Stimulated activated CD8-positive, alpha-beta memory T cell treated with anti-CD3 and anti-CD28 coated beads, Interleukin-4, amount 100 ng/mL, for 24 hours (primary cell): ENCODE measurements around the gene SPINDOC.
"Not testable (repeated sequence)": the region's sequence is repeated elsewhere in the genome, so short reads cannot be mapped to it uniquely, and the experiment has no call there.

Experiments
- DNase-seq: peaks from one replicate; pipeline ENCODE4 v3.0.0-alpha.2; 2020; ENCODE audit warnings: low read depth

Gene SPINDOC, protein sequence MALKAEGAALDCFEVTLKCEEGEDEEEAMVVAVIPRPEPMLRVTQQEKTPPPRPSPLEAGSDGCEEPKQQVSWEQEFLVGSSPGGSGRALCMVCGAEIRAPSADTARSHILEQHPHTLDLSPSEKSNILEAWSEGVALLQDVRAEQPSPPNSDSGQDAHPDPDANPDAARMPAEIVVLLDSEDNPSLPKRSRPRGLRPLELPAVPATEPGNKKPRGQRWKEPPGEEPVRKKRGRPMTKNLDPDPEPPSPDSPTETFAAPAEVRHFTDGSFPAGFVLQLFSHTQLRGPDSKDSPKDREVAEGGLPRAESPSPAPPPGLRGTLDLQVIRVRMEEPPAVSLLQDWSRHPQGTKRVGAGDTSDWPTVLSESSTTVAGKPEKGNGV

DNA sequence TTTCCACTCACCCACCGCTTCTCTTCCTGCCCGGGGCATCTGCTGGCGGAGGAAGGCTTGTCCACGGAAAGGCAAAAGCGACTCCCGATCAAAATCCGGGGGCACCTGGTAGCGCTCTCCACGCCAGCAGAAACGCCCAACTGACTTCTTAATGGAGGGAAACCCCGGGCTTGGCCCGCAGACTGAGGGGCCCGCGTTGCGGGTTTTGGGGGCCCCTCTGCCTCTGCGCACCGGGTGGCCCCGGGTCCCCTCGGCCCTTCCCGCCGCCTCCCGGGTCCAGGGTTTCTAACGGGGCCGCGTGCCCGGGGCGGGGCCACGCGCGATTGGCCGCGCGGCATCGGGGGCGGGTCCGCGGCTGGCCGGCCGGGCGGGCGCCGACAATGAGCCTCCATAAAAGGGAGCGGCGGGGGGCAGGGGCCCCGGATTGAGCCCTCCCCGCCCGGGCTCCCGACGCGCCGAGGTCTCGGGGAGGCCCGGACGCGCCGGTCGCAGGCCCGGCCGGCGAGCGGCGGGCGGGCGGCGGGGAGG is at the start of gene SPINDOC:
TSS of gene SPINDOC (plus strand) at position 422 of the 528 bp plus-strand sequence. CDS start 231 bp downstream, outside the sequence.
- DNase-seq = peak; percentile 67

DNA sequence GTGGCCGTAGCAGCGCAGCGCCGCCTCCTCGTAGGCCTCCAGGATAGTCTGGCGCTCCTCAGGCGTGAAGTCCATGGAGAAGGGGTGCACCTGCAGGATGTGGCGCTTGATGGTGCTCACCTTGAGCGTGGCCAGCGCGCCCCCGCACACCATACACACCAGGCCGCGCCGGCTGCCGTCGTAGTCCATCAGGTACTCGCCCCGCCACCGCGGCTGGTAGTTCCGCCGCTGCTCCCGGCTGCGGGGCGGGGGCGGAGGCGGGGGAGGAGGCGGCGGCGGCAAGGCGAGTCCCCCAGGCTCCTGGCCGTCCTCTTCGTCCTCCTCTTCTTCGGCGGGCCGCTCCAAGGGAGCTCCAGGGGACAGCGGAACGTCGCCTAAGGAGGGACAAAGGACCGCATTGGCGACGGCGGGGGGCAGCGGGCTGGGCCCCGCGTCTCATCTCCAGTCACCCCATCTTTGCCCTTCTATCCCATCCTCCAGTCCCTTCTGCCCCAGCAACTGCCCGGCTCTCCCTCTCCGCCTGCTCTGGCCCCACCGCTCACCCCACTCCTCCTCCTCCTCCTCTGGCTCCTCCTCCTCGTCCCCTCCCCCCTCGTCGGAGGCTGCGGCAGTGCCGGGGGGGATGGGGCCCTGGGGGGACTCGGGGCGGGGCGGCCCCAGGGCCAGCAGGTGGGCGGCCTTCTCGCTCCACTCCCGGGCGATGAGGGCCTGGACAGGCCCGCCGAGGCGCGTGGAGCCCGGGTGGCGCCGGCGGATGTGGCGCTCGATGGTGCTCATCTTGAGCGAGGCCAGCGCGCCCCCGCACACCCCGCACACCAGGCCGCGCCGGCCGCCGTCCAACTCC is 49.5 kb upstream of the SPINDOC start:
- no peak for DNase-seq

DNA sequence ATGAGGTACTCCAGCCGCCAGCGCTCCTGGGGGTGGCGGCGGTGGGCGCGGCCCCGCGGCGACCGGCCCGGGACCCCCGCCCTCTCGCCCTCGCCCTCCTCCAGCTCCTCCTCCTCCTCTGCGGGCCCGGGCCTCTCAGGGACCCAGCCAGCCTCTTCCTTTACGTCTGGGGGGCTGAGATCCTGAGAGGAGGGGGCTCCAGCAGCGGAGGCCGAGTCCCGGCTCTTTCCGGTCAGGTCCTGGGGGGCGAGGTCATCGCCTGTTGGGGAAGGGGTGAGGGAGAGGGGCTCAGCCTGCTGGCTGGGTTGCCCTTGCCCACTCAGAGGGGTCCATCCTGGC is 48.9 kb upstream of the SPINDOC start:
- no peak for DNase-seq

DNA sequence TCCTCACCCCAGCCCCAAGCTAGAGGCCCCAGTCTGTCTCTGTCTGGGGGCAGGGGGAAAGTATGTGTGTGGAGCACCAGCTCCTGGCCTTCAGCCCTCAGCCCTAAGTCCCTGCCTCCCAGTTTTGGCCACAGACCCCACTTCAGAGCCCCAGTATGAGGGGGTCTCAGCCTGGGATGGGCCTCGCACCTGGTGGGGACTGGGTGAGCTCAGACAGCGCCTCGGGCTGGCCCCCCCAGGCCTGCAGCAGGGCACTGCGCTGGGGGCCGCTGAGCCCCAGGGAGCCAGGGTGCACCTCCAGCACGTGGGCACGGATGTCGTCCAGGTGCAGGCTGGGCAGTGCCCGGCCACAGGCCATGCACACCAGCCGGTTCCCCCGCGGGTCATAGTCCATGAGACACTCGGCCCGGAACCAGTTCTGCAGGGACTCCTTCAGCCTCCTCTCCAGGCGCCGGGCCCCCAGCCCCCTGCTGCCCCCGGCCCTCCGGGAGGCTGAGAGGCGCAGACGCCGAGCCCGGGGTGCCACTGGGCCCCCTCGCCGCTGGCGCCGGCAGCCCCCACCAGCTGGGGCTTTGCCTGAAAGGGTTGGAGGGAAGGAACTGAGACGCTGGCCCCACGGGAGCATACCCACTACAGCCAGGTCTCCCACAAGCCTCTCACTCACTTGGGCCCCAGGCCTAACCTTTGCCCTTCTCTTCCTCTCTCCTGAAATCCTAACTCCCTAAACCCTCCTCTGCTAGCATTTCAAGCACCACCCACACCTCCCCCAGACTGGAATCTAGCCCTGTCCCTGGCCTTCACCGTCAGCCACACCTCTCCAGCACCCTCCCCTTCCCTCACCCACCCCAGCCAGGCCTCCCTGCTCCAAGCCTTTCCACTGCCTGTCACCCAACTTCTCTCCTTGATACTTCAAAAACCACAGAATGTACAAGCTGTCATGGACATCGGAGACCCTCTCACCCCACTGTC is 48.3 kb upstream of the SPINDOC start:
- DNase-seq = no peak

DNA sequence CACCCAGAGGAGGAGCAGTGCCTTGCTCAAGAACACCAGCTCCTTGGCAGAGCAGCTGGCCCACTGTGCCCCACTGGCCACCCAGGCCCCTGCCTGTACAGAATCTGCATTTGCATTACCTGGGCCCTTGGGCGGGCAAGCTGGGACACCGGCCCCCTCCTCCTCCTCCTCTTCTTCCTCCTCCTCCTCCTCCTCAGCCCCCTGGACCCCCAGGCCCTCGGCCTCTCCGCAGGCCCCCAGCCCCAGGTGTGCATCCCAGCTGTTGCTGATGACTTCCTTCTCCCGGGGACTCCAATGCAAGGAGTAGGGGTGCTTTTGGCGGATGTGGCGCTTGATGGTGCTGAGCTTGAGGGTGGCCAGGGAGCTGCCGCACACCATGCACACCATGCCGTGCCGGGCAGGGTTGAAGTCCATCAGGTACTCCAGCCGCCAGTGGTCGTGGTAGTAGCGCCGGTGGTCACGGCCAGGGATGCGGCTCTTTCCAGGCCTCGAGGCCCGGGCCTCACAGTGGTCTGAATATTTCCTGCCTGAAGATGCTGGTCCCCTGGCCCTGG is 47.5 kb upstream of the SPINDOC start:
- no peak for DNase-seq

DNA sequence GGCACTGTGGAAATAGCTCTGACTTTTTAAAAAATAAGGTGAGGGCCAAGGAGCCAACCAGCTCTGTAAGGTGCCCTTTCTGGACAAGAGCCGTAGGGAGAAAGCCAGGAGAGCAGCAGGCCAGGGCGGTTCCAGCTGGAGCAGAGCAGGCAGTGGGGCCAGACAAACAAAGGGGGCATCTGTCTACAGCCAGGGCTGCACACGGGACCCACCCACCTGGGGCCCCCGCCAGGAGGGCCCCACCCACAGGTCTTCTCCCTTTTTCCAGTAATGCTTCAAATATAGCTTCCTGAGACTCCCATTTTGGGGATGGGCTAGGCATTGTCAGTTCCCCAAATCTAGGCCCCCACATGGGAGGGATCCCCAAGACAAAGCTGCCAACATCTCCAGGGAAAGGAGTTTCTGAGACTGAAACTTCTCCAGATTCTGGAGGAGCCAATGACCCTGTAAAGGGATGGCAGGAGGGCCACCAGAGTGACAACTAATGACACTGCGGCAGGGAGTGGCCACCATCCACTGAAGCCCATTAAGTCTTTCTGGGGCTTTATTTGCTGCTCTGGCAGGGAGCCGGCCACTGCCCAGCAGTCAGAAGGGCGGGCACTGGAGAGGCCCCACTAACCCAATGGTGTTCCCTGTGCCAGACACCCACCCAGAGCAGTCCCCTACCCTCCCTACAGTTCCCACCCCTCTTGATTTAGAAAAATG is 46.6 kb upstream of the SPINDOC start:
- DNase-seq = no peak

DNA sequence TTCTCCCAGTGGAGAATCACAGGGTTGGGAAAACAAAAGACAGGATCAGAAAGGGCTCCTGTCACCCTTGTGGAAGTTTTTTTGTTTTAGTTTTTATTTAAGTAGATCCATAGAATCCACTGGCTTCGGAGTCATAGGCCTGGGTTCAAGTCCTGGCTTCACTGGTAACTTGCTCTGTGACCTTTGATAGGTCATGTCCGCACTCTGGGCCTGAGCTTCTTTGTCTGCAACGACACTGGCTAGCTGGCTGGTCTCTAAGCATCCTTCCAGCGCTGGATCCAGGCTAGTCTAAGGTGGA is 46.0 kb upstream of the SPINDOC start:
- no peak for DNase-seq

DNA sequence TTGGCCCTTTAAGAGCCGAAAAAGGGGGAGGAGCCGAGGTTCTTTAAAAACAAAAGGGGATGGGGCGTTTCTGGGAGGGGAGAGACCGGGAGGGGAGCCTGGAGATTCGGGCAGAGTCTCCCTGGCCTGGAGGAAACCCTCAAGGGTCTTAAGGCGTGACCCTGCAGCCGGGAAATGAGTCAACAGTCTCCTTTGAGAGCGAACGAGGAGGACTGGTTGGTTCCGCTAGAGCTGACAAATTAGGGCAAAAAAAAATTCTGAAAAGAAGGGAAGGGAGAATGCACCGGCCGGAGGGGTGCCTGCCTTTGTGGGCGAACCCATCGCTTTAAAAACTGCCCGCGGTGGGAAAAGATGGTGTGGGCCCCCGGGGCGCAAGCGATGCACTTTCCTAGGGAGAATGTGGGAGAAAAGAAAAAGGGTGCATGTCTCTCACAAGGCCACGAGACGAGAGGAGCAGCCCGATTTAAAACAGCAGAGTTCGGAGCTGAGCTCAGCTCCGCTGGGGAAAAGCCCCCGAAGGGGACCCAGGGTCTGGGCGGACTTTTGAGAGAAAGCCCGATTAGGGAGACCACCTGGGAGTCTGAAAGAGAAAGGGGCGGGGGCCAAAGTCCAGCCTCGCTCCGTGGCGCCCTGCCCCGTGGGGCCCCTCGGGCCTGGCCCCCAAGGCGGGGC is 45.6 kb upstream of the SPINDOC start:
- DNase-seq = peak; percentile 15

DNA sequence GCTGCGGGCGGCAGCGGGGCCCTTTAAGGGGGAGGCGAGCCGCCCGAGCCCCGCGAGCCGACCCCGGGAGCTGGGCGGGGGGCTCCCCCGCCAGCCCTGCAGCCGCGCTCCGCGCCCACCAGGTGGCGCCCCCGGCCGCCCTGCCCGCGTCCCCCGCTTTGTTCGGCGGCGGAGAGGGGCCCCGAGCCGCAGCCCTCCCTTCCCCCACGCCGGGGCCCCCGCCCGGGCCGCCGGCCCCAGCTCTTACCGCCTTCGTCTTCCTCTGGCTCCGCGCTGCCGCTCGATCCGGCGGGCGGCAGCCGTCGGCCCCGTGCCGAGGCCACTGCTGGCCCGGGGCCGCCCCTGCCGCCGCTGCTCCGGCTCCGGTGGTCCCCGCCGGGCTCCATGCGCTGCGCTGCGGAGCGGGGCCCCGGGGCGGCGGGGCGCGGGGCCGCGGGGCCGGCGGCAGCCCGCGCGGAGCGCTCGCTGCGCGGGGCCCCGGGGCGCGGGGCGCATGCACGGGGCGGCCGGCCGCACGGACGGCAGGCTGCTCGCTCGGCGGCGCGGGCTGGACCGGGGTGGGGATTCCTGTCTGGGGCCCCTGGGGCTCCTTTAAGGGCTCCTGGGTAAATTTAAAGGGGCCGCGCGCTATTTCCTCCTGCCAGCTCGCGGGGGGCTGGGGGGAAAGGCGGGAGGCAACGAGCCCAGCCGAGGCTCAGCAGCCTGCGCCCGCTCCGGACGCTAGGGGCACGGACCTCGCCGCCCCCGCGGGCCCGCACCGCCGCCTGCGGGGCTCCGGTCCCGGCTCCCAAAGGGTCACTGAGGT is 44.8 kb upstream of the SPINDOC start, which contains the start of gene ZFTA:
TSS of gene ZFTA (minus strand) at position 539 of the 805 bp plus-strand sequence. CDS start at position 386, 153 bp downstream.
- peak; percentile 52 for DNase-seq

DNA sequence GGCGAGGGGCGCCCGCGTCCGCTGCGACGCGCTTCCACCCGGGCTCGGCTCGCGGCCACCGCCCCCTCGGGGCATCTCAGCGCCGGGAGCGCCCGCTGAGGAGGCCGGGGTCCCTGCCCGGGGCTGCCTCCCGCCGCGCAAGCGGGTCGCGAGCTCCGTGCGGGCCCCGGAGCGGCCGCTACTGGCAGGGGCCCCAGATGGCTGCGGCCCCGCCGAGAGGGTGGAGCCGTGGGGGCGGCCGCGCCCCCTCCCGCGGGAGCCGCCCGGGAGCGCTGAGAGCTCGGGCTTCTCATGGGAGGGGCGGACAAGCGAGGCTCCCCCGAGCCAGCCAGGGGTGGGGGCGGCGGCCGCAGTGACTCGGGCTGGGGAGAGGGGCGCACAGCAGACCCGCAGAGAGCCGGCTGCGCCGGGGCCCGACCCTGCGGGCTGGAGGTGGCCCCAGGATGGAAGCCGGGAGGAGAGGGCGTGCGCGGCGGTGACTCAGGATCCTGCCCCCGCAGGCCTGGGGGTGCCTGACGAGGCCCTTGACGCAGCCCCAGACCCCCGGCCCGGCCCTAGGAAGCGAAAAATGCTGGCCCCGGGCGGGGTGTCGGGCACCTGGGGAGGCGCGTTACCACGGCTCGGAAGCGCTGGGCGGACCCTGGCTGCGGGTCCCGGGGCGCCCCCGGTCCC is 44.1 kb upstream of the SPINDOC start:
- DNase-seq = peak; percentile 25

DNA sequence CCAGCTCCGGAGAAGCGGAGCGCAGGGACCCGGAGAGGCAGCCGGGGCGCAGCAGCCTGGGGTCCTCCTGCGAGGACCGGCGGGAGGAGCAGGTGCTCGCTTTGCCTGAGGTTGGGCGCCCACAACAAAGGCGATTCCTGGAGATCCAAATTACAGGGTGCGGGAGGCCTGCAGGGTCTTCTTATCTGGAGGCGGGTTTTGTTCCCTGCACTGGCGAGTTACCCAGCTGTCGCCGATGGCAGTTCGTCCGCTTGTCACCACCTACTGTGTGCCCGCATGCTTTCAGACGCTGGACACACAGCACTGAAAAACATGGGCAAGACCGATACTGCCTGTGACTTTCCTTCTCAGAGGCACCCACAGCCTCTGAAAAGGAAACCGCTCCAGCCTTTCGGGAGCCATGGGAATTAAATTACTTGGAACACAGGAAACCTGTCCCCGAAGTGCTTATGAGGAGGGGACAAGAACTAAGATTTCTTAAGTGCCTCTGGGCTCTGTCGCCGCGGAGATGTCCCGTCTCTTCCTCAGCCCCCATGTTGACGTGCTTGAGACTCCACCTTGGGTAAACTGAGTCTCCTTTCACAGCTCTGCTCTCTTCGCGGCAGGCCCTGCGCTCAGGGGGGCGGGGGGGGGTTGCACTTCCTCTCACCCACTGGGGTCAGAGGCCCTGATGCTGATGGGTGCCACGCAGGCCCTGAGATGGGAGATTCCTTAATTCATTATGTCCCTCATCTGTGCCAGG is 43.4 kb upstream of the SPINDOC start:
- DNase-seq = no peak

DNA sequence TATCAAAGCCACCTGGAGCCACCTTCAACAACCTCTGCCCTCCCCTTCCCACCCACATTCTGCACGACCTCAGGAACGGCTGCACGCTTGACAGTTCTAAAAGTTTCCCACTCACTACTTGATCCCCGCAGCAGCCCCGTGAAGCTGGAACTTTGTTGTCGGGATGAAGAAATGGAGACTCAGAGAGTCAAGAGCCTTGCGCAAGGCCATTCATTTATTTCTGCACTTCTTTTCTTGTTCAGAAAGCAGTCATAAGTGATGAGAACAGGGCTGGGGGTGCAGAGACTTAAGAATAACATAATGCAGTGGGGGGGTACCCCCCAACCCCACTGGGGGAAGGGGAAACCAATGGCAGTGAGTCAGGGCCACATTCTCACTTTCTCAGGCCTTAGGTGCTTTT is 42.5 kb upstream of the SPINDOC start:
- no peak for DNase-seq

DNA sequence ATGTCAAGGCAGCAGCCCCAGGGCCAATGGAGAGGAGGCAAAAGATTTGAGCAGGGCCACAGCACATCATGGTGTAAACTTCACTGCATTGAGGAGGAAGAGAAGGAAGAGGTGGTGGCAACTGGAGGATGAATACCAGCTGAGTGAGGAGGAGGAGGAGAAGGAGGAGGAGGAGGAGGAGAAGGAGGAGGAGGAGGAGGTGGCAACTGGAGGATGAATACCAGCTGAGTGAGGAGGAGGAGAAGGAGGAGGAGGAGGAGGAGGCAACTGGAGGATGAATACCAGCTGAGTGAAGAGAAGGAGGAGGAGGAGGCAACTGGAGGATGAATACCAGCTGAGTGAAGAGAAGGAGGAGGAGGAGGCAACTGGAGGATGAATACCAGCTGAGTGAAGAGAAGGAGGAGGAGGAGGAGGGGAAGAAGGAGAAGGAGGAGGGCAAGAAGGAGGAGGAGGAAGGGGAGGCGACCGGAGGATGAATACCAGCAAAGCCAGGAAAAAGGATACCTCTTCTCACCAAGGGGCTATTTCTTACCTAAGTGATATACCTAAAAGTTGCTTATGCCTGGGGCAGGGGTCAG is 41.4 kb upstream of the SPINDOC start:
- DNase-seq = not testable (repeated sequence)

DNA sequence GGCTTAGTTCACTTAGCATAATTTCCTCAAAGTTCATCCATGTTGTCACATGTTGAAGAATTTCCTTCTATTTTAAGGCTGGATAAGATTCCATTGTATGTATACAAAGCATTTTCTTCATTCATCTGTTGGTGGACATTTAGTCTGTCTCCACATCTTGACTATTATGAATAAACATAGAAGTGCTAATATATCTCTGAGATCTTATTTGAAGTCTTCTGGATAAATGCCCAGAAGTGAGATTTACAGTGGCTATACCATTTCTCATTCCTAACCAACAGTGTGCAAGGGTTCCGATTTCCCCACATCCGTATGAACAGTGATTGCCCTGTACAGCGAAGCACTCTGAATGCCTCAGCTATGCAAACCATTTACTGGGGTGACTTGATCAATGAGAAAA is 38.1 kb upstream of the SPINDOC start:
- no peak for DNase-seq

DNA sequence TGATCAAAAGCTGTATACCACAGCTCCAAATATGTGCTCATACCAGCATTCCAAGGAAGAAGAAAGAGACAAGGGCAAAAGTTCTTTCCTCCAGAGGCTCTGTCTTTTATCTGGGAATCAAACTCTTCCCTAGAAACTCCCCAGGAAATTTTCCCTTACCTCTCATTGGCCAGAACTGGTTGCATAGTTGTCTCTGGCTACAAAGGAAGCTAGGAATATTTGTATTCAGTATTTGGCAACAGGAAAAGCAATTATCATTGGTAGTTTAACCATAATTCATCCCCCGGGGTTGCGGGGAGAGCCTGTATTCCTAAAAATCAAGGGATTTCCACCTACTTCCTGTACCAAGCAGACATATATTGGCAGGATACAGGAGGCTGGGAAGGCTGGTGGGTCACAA is 34.2 kb upstream of the SPINDOC start:
- no peak for DNase-seq

DNA sequence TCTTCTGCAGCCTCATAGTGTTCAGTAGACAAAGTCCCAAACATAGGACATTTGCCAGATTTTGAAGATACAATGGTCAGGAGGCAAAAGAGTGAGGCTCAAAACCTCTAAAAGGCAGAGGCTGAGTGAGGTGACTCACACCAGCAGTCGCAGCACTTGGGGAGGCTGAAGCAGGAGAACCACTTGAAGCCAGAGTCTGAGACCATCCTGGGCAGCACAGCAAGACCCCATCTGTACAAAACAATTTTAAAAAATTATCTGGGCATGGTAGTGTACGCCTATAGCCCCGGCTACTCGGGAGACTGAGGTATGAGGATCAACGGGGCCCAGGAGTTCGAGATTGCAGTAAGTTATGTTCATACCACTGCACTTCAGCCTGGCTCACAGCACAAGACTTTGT is 30.5 kb upstream of the SPINDOC start:
- DNase-seq = no peak

DNA sequence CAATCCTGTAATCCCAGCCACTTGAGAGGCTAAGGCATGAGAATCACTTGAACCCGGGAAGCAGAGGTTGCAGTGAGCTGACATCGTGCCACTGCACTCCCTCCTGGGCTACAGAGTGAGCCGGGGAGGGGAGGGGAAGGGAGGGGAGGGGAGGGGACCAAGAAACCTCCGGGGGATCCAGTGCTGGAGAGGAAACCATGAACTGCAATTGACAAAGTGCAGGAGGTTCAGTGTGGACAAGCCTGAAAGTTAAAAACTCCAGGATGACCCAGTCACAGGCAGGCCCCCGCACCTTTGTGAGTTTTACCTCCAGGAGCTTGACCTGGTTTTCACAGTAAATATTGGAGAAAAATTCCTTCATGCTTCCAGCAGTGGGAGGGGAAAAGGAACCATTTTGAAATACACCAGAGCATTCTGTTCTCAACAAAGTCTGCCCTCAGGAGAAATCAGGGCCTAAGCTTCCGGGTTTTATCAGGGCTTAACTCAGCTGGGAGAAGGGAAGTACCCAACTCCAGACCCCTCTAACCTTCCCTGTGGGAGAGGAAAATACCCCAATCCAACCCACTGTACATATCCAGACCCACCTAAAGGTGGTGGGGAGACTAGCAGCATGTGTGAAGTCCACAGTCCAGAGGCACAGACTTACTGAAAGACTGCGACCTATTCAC is 29.2 kb upstream of the SPINDOC start:
- DNase-seq = no peak
